COLO668 (cell line): Measurements from ENCODE around the gene GPER1.
"Not testable (repeated sequence)": the region's sequence is repeated elsewhere in the genome, so short reads cannot be mapped to it uniquely, and the experiment has no call there.

Experiments
- DNase-seq: peaks from one replicate; lab custom pipeline; 2025; ENCODE audit not compliant: unreplicated experiment; lab: John Stamatoyannopoulos, UW

Gene GPER1

GRCh38 chr7:1101563-1102431, 13.9 kb downstream of the GPER1 start:
- no peak for DNase-seq

GRCh38 chr7:1103009-1103788, 15.3 kb downstream of the GPER1 start:
- DNase-seq = no peak

GRCh38 chr7:1103789-1104515, 16.0 kb downstream of the GPER1 start:
- no peak for DNase-seq

- DNase-seq = no peak
Observed at GRCh38 chr7:1104516-1105179, 16.7 kb downstream of the GPER1 start.

GRCh38 chr7:1105189-1105588, 17.3 kb downstream of the GPER1 start:
- DNase-seq = no peak

- no peak for DNase-seq
Observed at GRCh38 chr7:1106063-1106792, 18.3 kb downstream of the GPER1 start.

GRCh38 chr7:1106793-1107421, 19.0 kb downstream of the GPER1 start:
- DNase-seq = no peak

- DNase-seq = no peak
Observed at GRCh38 chr7:1108264-1108920, 20.5 kb downstream of the GPER1 start.

GRCh38 chr7:1109581-1110310, 21.8 kb downstream of the GPER1 start:
- no peak for DNase-seq

- DNase-seq = no peak
Observed at GRCh38 chr7:1110358-1110757, 22.4 kb downstream of the GPER1 start.

GRCh38 chr7:1111156-1111555, 23.2 kb downstream of the GPER1 start:
- no peak for DNase-seq

- no peak for DNase-seq
Observed at GRCh38 chr7:1112109-1112508, 24.2 kb downstream of the GPER1 start.

- DNase-seq = no peak
Observed at GRCh38 chr7:1112625-1113547, 25.0 kb downstream of the GPER1 start.

GRCh38 chr7:1113548-1113885, 25.6 kb downstream of the GPER1 start:
- DNase-seq = no peak

GRCh38 chr7:1114088-1114487, 26.2 kb downstream of the GPER1 start:
- no peak for DNase-seq

- DNase-seq = no peak
Observed at GRCh38 chr7:1114505-1114904, 26.6 kb downstream of the GPER1 start.

- not testable (repeated sequence) for DNase-seq
Observed at GRCh38 chr7:1115171-1116045, 27.5 kb downstream of the GPER1 start.
